B cell (primary cell): ENCODE measurements around the gene GTF3C2. TPM values are rescaled to one million over a fixed set of nuclear protein-coding genes. Genes with fewer than 3 reads are reported as not detected.

Source experiments
- ATAC-seq: fragments of 200-7000 bp; cut with Tn5 transposase; one replicate; pipeline ENCODE4 v1.10.0; 2021; ENCODE audit warnings: low read depth, mild to moderate bottlenecking, moderate number of reproducible peaks, moderate library complexity
- CTCF ChIA-PET: fragments of 350-600 bp; sonication (Branson Sonifier 250); formaldehyde crosslinking; loops from one replicate; lab custom pipeline; 2021; ENCODE audit warnings: antibody characterized with exemption, inconsistent platforms; lab: Charles Lee
- POLR2A ChIA-PET: fragments of 350-600 bp; sonication (Branson Sonifier 250); formaldehyde crosslinking; loops from one replicate; lab custom pipeline; 2021; ENCODE audit warnings: antibody characterized with exemption; lab: Charles Lee
- DNase-seq: peaks from one replicate; pipeline ENCODE4 v3.0.0; 2013
- H2AFZ ChIP-seq: 2 replicates; pipeline ENCODE4 v1.6.1; 2012; ENCODE audit warnings: mild to moderate bottlenecking, low read depth, low read length; ENCODE audit not compliant: insufficient read depth, poor library complexity, severe bottlenecking
- H3K27ac ChIP-seq, 2 donors: 1 replicate in 1 of 2; 2 replicates in 1 of 2; pipeline ENCODE4 v1.5.1; 2012 to 2013; ENCODE audit warnings: low read length in 2 of 2, mild to moderate bottlenecking in 2 of 2, moderate library complexity in 1 of 2
- H3K27me3 ChIP-seq, 4 experiments: fragments of 200-600 bp in 1 of 4; sonication (generic) in 1 of 4; replicated peaks in 1 of 4; 1 replicate in 2 of 4; 2 replicates in 2 of 4; pipeline versions ENCODE4 v1.6.1 to v1.7.0; 2013 to 2016; ENCODE audit warnings: low read length in 3 of 4, mild to moderate bottlenecking in 2 of 4, mixed read lengths in 1 of 4, moderate library complexity in 1 of 4; ENCODE audit not compliant: insufficient read depth in 4 of 4, control insufficient read depth in 3 of 4; ENCODE audit errors: control extremely low read depth in 1 of 4
- H3K36me3 ChIP-seq, 2 experiments: replicated peaks in 1 of 2; 1 replicate in 1 of 2; 2 replicates in 1 of 2; pipeline versions ENCODE4 v1.6.1 to v1.7.1; 2013; ENCODE audit warnings: low read length in 1 of 2; ENCODE audit not compliant: insufficient read depth in 2 of 2, control insufficient read depth in 1 of 2; ENCODE audit errors: control extremely low read depth in 1 of 2, extremely low read depth in 1 of 2
- H3K4me1 ChIP-seq, 2 donors: fragments of 200-600 bp in 1 of 2; sonication (generic) in 1 of 2; 1 replicate in 1 of 2; 2 replicates in 1 of 2; pipeline versions ENCODE4 v1.5.1 to v1.6.1; 2013 to 2017; ENCODE audit warnings: low read length in 2 of 2; ENCODE audit not compliant: control insufficient read depth in 2 of 2, insufficient read depth in 2 of 2
- H3K4me2 ChIP-seq: replicated peaks from 2 replicates; pipeline ENCODE3; 2012; ENCODE audit warnings: mild to moderate bottlenecking, low read depth, low read length; ENCODE audit not compliant: poor library complexity, severe bottlenecking
- H3K4me3 ChIP-seq, 5 experiments: fragments of 200-600 bp in 1 of 5; sonication (generic) in 1 of 5; 1 replicate in 3 of 5; 2 replicates in 2 of 5; pipeline versions ENCODE4 v1.5.1 to v1.7.0; 2011 to 2016; ENCODE audit warnings: low read length in 4 of 5, mild to moderate bottlenecking in 4 of 5, low read depth in 2 of 5, control low read depth in 1 of 5, moderate library complexity in 1 of 5; ENCODE audit not compliant: insufficient read depth in 1 of 5; ENCODE audit errors: control extremely low read depth in 1 of 5, extremely low read depth in 1 of 5
- H3K79me2 ChIP-seq: fragments of 200-600 bp; sonication (generic); one replicate; pipeline ENCODE4 v1.6.0; 2016; ENCODE audit warnings: low read length; ENCODE audit not compliant: control insufficient read depth, insufficient read depth
- H3K9ac ChIP-seq: fragments of 200-600 bp; sonication (generic); 2 replicates; pipeline ENCODE4 v1.6.1; 2017; ENCODE audit warnings: mild to moderate bottlenecking, low read length, moderate library complexity
- H3K9me3 ChIP-seq, 3 donors: one replicate each; pipeline versions ENCODE4 v1.6.1 to v1.7.1; 2013; ENCODE audit warnings: low read length in 2 of 3; ENCODE audit not compliant: control insufficient read depth in 2 of 3, insufficient read depth in 1 of 3; ENCODE audit errors: control extremely low read depth in 1 of 3
- H4K20me1 ChIP-seq: 2 replicates; pipeline ENCODE4 v1.6.0; 2012; ENCODE audit warnings: mild to moderate bottlenecking, low read length; ENCODE audit not compliant: insufficient read depth, control insufficient read depth, poor library complexity, severe bottlenecking
- H3K27ac Mint-ChIP-seq: one replicate; pipeline ENCODE4 v1.8.0; 2021; ENCODE audit warnings: mixed read lengths
- H3K27me3 Mint-ChIP-seq: one replicate; pipeline ENCODE4 v1.8.0; 2021; ENCODE audit warnings: mixed read lengths
- H3K4me1 Mint-ChIP-seq: one replicate; pipeline ENCODE4 v1.8.0; 2021; ENCODE audit warnings: mixed read lengths
- H3K4me3 Mint-ChIP-seq: one replicate; pipeline ENCODE4 v1.8.0; 2021; ENCODE audit warnings: mixed read lengths
- H3K9me3 Mint-ChIP-seq: one replicate; pipeline ENCODE4 v1.8.0; 2022; ENCODE audit warnings: mixed read lengths; ENCODE audit not compliant: insufficient read depth
- CTCF ChIP-seq: fragments of 200-600 bp; IDR thresholded peaks from one replicate; pipeline ENCODE4 v1.8.0; 2022; ENCODE audit warnings: antibody characterized with exemption, mild to moderate bottlenecking
- EZH2 ChIP-seq: IDR thresholded peaks from 2 replicates; pipeline ENCODE4 v1.6.1; 2012; ENCODE audit warnings: borderline replicate concordance, low read depth, mild to moderate bottlenecking, moderate library complexity, low read length; ENCODE audit not compliant: insufficient read depth, poor library complexity, severe bottlenecking
- WGBS: methylation state at CpG from one replicate; pipeline ENCODE4 v1.1.5; 2013; ENCODE audit warnings: missing lambda C conversion rate; ENCODE audit not compliant: insufficient coverage; 5-methylcytosine and 5-hydroxymethylcytosine counted together
- intact Hi-C: fragments of 100-400 bp; cut with micrococcal nuclease; formaldehyde crosslinking; loops from one replicate; pipeline ENCODE4 v1.10.0; 2022
- polyA plus RNA-seq: library from polyadenylated mRNA; depleted of rRNA; stranded (reverse); fragments of >200 nt; gene quantifications from 2 replicates; pipeline ENCODE4 v1.2.3, GENCODE V29; 2012
- total RNA-seq, 2 donors: library from RNA; stranded (reverse); fragments of 120-200 nt in 1 of 2; gene quantifications; 1 replicate in 1 of 2; 2 replicates in 1 of 2; pipeline versions ENCODE4 v1.2.3 to v1.2.4, GENCODE V29; 2013 to 2022

GTF3C2 gene
- total and polyA plus RNA-seq, 2 donors (not counting 1 experiment from before 2014, with no cell fraction given) = 84.8 to 121 TPM

- Histone ChIP-seq H3K4me2 (no peak overlapping the region), H2AFZ (no peak overlapping the region), H3K27me3 (peaks cover 0 to 26% (median 9%) of the 10 kb centered on the region in 4 experiments), H3K4me3 (no peak overlapping the region), H3K9me3 (peaks cover 0 to 7% (median 0%) of the 10 kb centered on the region in 3 donors), H3K9ac (no peak overlapping the region), H3K27ac (no peak overlapping the region), H3K79me2 (peaks cover 2% of the 10 kb centered on the region), H3K36me3 (peaks cover 4 to 9% of the 10 kb centered on the region in 2 experiments), H3K4me1 (peaks cover 14% of the 10 kb centered on the region in 2 donors), H4K20me1 (peaks cover 5% of the 10 kb centered on the region)
- H3K27me3 Mint-ChIP-seq = peaks cover 17% of the 10 kb centered on the region
- peaks cover 7% of the 10 kb centered on the region for H3K4me1 Mint-ChIP-seq
- no peaks in the 10 kb centered on the region for H3K9me3 Mint-ChIP-seq
- H3K27ac Mint-ChIP-seq = no peak overlapping the region
- ATAC-seq = no peak
- H3K4me3 Mint-ChIP-seq = no peak overlapping the region
- CTCF ChIA-PET = interaction anchor here (0.8 kb wide), 1 partner anchor 348 kb away, joined by 3 read pairs; no protein-coding TSS in a partner anchor
- no peak for DNase-seq
- intact Hi-C loops = no loop called here
- no peak for TF ChIP-seq EZH2
- TF ChIP-seq CTCF = no peak
- WGBS = 98% methylated on average over 6 of the region's 6 CpGs
- POLR2A ChIA-PET = no interaction called here
These were observed 46.9 kb downstream of the GTF3C2 start for GRCh38 chr2:27309651-27310050.

DNA sequence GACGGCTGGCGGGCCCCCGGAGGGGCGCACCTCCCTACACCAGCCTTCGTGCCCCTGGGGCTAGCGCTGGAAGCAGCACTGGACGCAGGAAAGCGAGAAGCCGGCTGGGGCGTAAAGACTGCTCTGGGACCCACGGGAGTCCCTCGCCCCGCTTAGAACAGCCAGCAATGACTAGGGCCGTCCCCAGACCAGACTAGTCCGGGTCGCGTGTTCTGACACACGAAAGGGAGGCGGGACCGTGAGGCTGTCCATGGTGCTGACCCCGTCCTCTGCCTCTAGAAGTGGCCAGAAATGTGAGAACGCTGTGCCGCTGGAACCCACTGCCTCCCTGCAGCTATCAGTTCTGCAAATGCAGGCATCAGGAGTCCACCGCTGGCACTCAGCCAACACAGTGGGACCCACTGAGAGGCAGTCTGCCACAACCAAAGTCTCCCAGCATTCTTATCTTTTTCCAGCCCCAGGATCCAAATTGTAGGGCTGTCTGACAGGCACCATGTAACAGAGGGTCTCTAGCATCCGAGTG, 48.1 kb downstream of the GTF3C2 start, which contains the start of gene UCN:
TSS of gene UCN (minus strand) at position 87 of the 523 bp plus-strand sequence. CDS start 550 bp downstream, outside the sequence.
- Mint-ChIP-seq H3K9me3 (no peaks in the 10 kb centered on the region), H3K27ac (no peak within 1 kb of the TSS), H3K4me3 (no peak within 1 kb of the TSS), H3K27me3 (peaks cover 21% of the 10 kb centered on the region), H3K4me1 (peaks cover 7% of the 10 kb centered on the region)
- H3K27ac ChIP-seq = no peak within 1 kb of the TSS
- H3K4me2 ChIP-seq = peak within 1 kb of the TSS; percentile 71
- WGBS = 94% methylated on average over 25 of the region's 25 CpGs
- ATAC-seq (no peak), DNase-seq (no peak)
- H3K36me3 ChIP-seq = peaks cover 4 to 9% of the 10 kb centered on the region in 2 experiments
- H3K4me3 ChIP-seq = no peak within 1 kb of the TSS
- no peak within 1 kb of the TSS for H2AFZ ChIP-seq
- H3K4me1 ChIP-seq = peaks cover 14% of the 10 kb centered on the region in 2 donors
- H3K79me2 ChIP-seq = no peaks in the 10 kb centered on the region
- TF ChIP-seq CTCF (no peak), EZH2 (no peak)
- H3K9me3 ChIP-seq = peaks cover 0 to 7% (median 0%) of the 10 kb centered on the region in 3 donors
- intact Hi-C loops = no loop called here
- peaks cover 0 to 29% (median 9%) of the 10 kb centered on the region in 4 experiments for H3K27me3 ChIP-seq
- no peak within 1 kb of the TSS for H3K9ac ChIP-seq
- POLR2A ChIA-PET = no interaction called here
- CTCF ChIA-PET = no interaction called here
- no peaks in the 10 kb centered on the region for H4K20me1 ChIP-seq
